Glutamatergic neuron (in vitro differentiated cells): Measurements from ENCODE around the gene CREB3L2. TPM values are rescaled to one million over a fixed set of nuclear protein-coding genes. Genes with fewer than 3 reads are reported as not detected.
"Not testable (repeated sequence)": the region's sequence is repeated elsewhere in the genome, so short reads cannot be mapped to it uniquely, and the experiment has no call there.

Experiments used
- DNase-seq: peaks from one replicate; pipeline ENCODE4 v3.0.0; 2022
- H3K27ac Mint-ChIP-seq: one replicate; pipeline ENCODE4 v1.8.0; 2020; ENCODE audit warnings: mild to moderate bottlenecking, mixed read lengths, inconsistent platforms; ENCODE audit not compliant: unreplicated experiment
- H3K27me3 Mint-ChIP-seq: one replicate; pipeline ENCODE4 v1.8.0; 2020; ENCODE audit warnings: mild to moderate bottlenecking, moderate library complexity, mixed read lengths, inconsistent platforms; ENCODE audit not compliant: unreplicated experiment
- H3K36me3 Mint-ChIP-seq: one replicate; pipeline ENCODE4 v1.8.0; 2020; ENCODE audit warnings: mild to moderate bottlenecking, mixed read lengths, inconsistent platforms; ENCODE audit not compliant: unreplicated experiment
- H3K4me1 Mint-ChIP-seq: one replicate; pipeline ENCODE4 v1.8.0; 2020; ENCODE audit warnings: mild to moderate bottlenecking, low read depth, mixed read lengths, inconsistent platforms; ENCODE audit not compliant: unreplicated experiment
- H3K4me3 Mint-ChIP-seq: one replicate; pipeline ENCODE4 v1.8.0; 2020; ENCODE audit warnings: mild to moderate bottlenecking, mixed read lengths, inconsistent platforms; ENCODE audit not compliant: unreplicated experiment
- H3K9me3 Mint-ChIP-seq: one replicate; pipeline ENCODE4 v1.8.0; 2020; ENCODE audit warnings: mild to moderate bottlenecking, moderate library complexity, mixed read lengths, inconsistent platforms; ENCODE audit not compliant: unreplicated experiment
- CTCF ChIP-seq: fragments of 200-600 bp; sonication (generic); IDR thresholded peaks from one replicate; pipeline ENCODE4 v1.5.0; 2021; ENCODE audit not compliant: partially characterized antibody, unreplicated experiment
- total RNA-seq: library from RNA; stranded (reverse); fragmentation: NEBNext Ultra II Directional; extraction: Animal tissue kit (Norgen Biotek cat#: 25700); gene quantifications from one replicate; pipeline ENCODE4 v1.2.1, GENCODE V29; 2021; ENCODE audit not compliant: unreplicated experiment

CREB3L2 gene
- total RNA-seq, 1 donor from 2014 or later: 45.4 TPM

GRCh38 chr7:137983323-137984008 lies 18.4 kb downstream of the CREB3L2 start:
- Mint-ChIP-seq H3K4me1 (peaks cover 26% of the 10 kb centered on the region), H3K36me3 (peaks cover 20% of the 10 kb centered on the region), H3K4me3 (no peak overlapping the region), H3K27ac (no peak overlapping the region), H3K9me3 (peaks cover 6% of the 10 kb centered on the region), H3K27me3 (peaks cover 1% of the 10 kb centered on the region)
- no peak for DNase-seq
- TF ChIP-seq CTCF: no peak

GRCh38 chr7:137982394-137982793 lies 19.5 kb downstream of the CREB3L2 start:
- H3K27ac Mint-ChIP-seq, H3K9me3 Mint-ChIP-seq, DNase-seq, H3K27me3 Mint-ChIP-seq, H3K4me3 Mint-ChIP-seq: not testable (repeated sequence)
- Mint-ChIP-seq H3K36me3 (peaks cover 20% of the 10 kb centered on the region), H3K4me1 (peaks cover 29% of the 10 kb centered on the region)

- Mint-ChIP-seq H3K27me3 (peaks cover 1% of the 10 kb centered on the region), H3K4me1 (peaks cover 27% of the 10 kb centered on the region), H3K36me3 (peaks cover 20% of the 10 kb centered on the region), H3K4me3 (no peak overlapping the region), H3K27ac (no peak overlapping the region), H3K9me3 (peaks cover 6% of the 10 kb centered on the region)
- DNase-seq: no peak
- no peak for TF ChIP-seq CTCF
Measured at GRCh38 chr7:137981668-137982067, 20.2 kb downstream of the CREB3L2 start.

- Mint-ChIP-seq H3K27ac (no peak overlapping the region), H3K27me3 (peaks cover 1% of the 10 kb centered on the region), H3K4me3 (no peak overlapping the region), H3K9me3 (peaks cover 7% of the 10 kb centered on the region), H3K4me1 (peaks cover 29% of the 10 kb centered on the region), H3K36me3 (peaks cover 20% of the 10 kb centered on the region)
- no peak for DNase-seq
- TF ChIP-seq CTCF: no peak
Measured at GRCh38 chr7:137981175-137981574, 20.7 kb downstream of the CREB3L2 start.

GRCh38 chr7:137980308-137980707 lies 21.6 kb downstream of the CREB3L2 start:
- Mint-ChIP-seq H3K27me3 (peaks cover 1% of the 10 kb centered on the region), H3K36me3 (peaks cover 20% of the 10 kb centered on the region), H3K9me3 (peaks cover 8% of the 10 kb centered on the region), H3K27ac (no peak overlapping the region), H3K4me3 (no peak overlapping the region), H3K4me1 (peaks cover 31% of the 10 kb centered on the region)
- no peak for DNase-seq
- TF ChIP-seq CTCF: no peak
